Left ventricle myocardium inferior (tissue), 1 donor: ENCODE data around the gene NHERF1. TPM values are rescaled to one million over a fixed set of nuclear protein-coding genes. Genes with fewer than 3 reads are reported as not detected.

Experiments used
- DNase-seq: peaks from one replicate; pipeline ENCODE4 v3.0.0-alpha.2; 2020
- H3K27ac ChIP-seq: fragments of 200-600 bp; replicated peaks from 2 replicates; pipeline ENCODE4 v1.8.0; 2021
- H3K27me3 ChIP-seq: fragments of 200-600 bp; 2 replicates; pipeline ENCODE4 v1.8.0; 2021; ENCODE audit warnings: low read depth
- H3K36me3 ChIP-seq: fragments of 200-600 bp; 2 replicates; pipeline ENCODE4 v1.8.0; 2021
- H3K4me1 ChIP-seq: fragments of 200-600 bp; 2 replicates; pipeline ENCODE4 v1.8.0; 2021
- H3K4me3 ChIP-seq: fragments of 200-600 bp; 2 replicates; pipeline ENCODE4 v1.8.0; 2021; ENCODE audit warnings: mild to moderate bottlenecking, moderate library complexity
- H3K9me3 ChIP-seq: fragments of 200-600 bp; replicated peaks from 2 replicates; pipeline ENCODE4 v1.8.0; 2021
- intact Hi-C: fragments of 100-400 bp; cut with micrococcal nuclease; formaldehyde crosslinking; loops from one replicate; pipeline ENCODE4 v1.11.0; 2022
- total RNA-seq: library from RNA; stranded (reverse); fragmentation: NEBNext Ultra II Directional; extraction: Animal tissue kit (Norgen Biotek cat#: 25700); gene quantifications from one replicate; pipeline ENCODE4 v1.2.1, GENCODE V29; 2021
- TF ChIP-seq, protein P1 (sequence below): fragments of 200-600 bp; IDR thresholded peaks from 2 replicates; pipeline ENCODE4 v1.8.0; 2021; ENCODE audit warnings: antibody characterized with exemption, mild to moderate bottlenecking, borderline replicate concordance
- donor health status: DM: no; HTN: yes; CAD: no; lungs with severe emphysema.

The NHERF1 gene
- total RNA-seq, 1 donor from 2014 or later, result 11.3 TPM

DNA sequence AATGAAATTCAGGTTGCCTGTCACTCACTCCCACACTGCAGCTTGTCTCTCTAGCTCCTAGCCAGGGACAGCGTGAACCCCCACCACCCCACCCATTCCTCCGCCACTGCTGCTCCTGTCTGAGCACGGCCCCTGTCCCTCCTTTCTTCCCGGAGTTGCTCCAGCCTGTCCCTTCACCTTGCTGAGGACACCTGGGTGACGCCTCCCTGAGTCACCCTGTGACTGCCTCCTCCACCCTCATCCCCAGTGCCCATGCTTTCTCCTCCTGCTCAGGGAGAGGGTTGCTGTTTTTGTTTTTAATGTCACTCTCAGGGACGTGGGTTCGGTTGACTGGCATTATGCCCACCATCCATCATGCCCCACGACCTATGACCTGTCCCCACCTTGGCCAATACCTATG lies 53.5 kb downstream of the NHERF1 start:
- Histone ChIP-seq H3K27ac (no peak overlapping the region), H3K9me3 (no peaks in the 10 kb centered on the region), H3K36me3 (peaks cover 46% of the 10 kb centered on the region), H3K4me1 (peaks cover 12% of the 10 kb centered on the region), H3K27me3 (no peaks in the 10 kb centered on the region), H3K4me3 (no peak overlapping the region)
- TF ChIP-seq, protein P1, sequence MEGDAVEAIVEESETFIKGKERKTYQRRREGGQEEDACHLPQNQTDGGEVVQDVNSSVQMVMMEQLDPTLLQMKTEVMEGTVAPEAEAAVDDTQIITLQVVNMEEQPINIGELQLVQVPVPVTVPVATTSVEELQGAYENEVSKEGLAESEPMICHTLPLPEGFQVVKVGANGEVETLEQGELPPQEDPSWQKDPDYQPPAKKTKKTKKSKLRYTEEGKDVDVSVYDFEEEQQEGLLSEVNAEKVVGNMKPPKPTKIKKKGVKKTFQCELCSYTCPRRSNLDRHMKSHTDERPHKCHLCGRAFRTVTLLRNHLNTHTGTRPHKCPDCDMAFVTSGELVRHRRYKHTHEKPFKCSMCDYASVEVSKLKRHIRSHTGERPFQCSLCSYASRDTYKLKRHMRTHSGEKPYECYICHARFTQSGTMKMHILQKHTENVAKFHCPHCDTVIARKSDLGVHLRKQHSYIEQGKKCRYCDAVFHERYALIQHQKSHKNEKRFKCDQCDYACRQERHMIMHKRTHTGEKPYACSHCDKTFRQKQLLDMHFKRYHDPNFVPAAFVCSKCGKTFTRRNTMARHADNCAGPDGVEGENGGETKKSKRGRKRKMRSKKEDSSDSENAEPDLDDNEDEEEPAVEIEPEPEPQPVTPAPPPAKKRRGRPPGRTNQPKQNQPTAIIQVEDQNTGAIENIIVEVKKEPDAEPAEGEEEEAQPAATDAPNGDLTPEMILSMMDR, result no peak
- DNase-seq, result no peak
- intact Hi-C loops, result no loop called here

GRCh38 chr17:74803388-74803930 lies 55.0 kb downstream of the NHERF1 start:
- H3K27me3 ChIP-seq, result no peaks in the 10 kb centered on the region
- H3K9me3 ChIP-seq, result no peaks in the 10 kb centered on the region
- intact Hi-C loops, result no loop called here
- TF ChIP-seq, protein P1, result no peak
- no peak overlapping the region for H3K27ac ChIP-seq
- H3K4me3 ChIP-seq, result no peak overlapping the region
- H3K36me3 ChIP-seq, result peaks cover 31% of the 10 kb centered on the region
- DNase-seq, result no peak
- peaks cover 12% of the 10 kb centered on the region for H3K4me1 ChIP-seq

DNA sequence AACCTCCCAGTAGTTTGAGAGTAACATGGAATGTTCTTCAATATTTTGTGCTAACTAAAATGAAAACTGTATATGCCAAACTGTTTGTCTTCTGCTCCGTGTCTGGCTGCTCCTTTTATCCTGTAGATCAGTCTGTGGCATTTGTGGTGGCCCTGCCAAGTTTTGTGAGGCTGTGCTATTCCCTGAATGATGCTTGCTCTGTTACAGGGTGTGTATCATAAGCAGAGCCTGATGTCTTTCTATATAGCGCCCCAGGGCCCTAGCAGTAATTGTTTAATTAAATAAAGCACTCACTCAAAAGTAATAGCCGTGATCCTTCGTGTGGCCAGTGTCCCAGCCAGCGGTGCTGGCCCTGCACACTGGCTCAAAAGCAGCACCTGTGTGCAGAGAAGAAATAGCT lies 55.5 kb downstream of the NHERF1 start:
- Histone ChIP-seq H3K4me3 (no peak overlapping the region), H3K27me3 (no peaks in the 10 kb centered on the region), H3K27ac (no peak overlapping the region), H3K9me3 (no peaks in the 10 kb centered on the region), H3K4me1 (peaks cover 12% of the 10 kb centered on the region), H3K36me3 (peaks cover 28% of the 10 kb centered on the region)
- DNase-seq, result no peak
- intact Hi-C loops, result no loop called here
- TF ChIP-seq, protein P1, result no peak

DNA sequence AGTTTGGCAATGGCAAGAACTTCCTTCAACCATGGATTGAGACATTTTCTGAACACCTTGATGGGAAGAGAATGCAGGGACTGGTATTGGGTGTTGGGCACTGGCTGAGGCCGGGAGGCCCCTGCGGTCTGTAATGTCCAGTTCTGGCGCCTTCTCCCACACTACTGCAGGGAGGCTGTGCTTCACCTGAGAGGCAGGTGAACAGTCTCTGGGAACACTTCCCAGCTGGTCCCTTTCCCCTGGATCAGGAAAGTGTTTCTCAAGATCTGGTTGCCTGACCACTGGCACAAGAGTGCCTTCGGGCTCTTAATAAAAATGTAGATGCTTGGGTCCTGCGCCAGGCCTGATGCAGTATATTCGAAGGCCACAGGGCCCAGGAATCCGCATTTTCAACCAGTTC lies 56.3 kb downstream of the NHERF1 start:
- Histone ChIP-seq H3K36me3 (peaks cover 21% of the 10 kb centered on the region), H3K27ac (no peak overlapping the region)
- TF ChIP-seq, protein P1, result no peak

DNA sequence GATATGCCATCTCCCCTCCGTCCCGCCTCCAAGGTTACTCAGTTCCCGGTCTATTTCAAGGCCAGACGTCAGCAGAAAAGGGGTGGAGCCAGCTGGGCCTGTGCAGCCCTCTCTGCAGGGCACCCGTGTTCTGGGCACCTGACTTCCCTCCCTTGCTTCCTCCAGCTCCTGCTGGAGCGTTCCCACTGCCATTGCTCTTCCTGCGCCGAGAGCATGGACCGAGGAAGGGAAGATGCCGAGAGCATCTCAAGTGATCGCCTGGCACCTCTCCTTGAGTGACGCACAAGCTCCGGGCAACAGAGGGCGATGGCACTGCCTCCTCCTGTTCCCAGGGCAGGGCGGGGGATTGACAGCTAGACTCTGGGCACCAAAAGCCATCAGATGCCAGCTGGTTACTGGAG lies 57.2 kb downstream of the NHERF1 start:
- Histone ChIP-seq H3K27ac (no peak overlapping the region), H3K9me3 (no peaks in the 10 kb centered on the region), H3K36me3 (peaks cover 13% of the 10 kb centered on the region), H3K4me3 (no peak overlapping the region), H3K4me1 (peaks cover 14% of the 10 kb centered on the region), H3K27me3 (no peaks in the 10 kb centered on the region)
- DNase-seq, result peak; percentile 48
- TF ChIP-seq, protein P1, result no peak
- intact Hi-C loops, result no loop called here

More for the DNA sequence above, 56.3 kb downstream of the NHERF1 start:
- intact Hi-C loops, result no loop called here
- no peaks in the 10 kb centered on the region for H3K9me3 ChIP-seq
- no peak overlapping the region for H3K4me3 ChIP-seq
- DNase-seq, result no peak
- peaks cover 12% of the 10 kb centered on the region for H3K4me1 ChIP-seq
- H3K27me3 ChIP-seq, result no peaks in the 10 kb centered on the region

DNA sequence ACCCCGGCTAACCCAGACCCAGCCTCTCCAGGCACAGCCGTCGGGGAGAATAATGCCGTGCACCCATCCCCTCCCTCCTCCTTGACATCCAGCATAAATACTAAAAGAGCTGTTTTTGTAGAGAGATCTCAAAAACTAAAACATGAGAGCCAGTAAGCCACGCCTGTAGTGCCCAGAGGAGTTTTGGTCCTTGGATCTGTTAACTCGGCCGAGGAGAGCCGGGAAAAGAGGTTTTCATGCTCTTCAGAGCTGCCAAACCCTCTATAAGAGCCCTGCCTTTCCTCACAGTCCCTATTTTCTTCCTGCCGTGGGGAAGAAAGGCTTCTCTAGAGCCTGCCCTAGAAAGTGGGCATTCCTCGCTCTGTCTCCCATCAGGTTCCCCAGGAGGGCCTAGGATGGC lies 57.9 kb downstream of the NHERF1 start:
- TF ChIP-seq, protein P1, result no peak
- Histone ChIP-seq H3K4me1 (peaks cover 22% of the 10 kb centered on the region), H3K36me3 (peaks cover 7% of the 10 kb centered on the region), H3K27me3 (no peaks in the 10 kb centered on the region), H3K4me3 (no peak overlapping the region), H3K9me3 (no peaks in the 10 kb centered on the region), H3K27ac (no peak overlapping the region)
- intact Hi-C loops, result no loop called here
- DNase-seq, result no peak
